A549 treated with Mapracorat at 1 μM for 4 hours (cell line): ENCODE data around the gene EBP. TPM values are rescaled to one million over a fixed set of nuclear protein-coding genes. Genes with fewer than 3 reads are reported as not detected.

Experiments
- total RNA-seq: library from RNA; stranded (reverse); fragments of 200-300 nt; extraction: Qiagen RNA extraction; gene quantifications from 5 replicates; pipeline ENCODE4 v1.2.3, GENCODE V29; 2022

Gene EBP
- 124 to 155 TPM (median 146 TPM) in 5 replicates for total RNA-seq

GRCh38 chrX:48521353-48522243, at the start of gene EBP:
Gene EBP, plus strand, starts transcription at chrX:48521808. Its CDS starts 1,964 bp downstream, at chrX:48523772.

DNA sequence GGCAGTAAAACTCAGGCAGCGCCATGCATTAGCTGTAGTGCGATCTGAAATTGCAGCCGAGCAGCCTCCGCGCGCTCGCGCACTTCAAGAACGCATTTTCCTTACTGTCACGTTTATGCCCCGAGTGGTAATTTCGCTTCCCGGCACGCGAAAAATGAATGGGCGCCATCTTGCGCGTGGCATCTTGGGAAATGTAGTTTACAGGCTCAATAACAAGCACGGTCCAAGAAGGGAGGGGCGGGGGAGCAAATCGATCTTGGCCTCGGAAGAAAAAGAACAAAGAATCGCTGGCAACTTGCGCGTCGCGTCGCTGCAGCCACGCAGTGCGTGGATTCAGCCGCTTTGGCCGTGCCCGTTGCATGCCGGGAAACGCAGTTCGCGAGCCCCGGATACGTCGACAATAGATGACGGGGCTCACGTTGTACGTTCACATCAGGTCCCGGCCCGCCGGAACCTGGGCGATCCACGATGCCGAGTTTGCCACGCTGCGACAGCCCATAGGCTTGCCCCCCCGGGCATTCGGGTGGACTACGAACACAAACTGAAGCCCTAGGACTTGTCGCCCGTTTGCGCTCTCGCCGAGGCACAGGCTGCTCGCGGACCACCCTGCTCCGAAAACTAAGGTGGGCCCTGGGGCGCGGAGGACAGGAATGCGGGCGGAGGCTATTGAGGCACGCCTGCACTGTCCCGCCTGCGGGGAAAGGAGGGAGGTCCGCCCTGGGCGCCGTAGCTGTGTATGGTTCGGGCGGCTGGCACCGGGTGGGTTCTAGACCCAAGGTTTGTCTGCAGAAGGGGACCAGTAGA, 45.6 kb upstream of the EBP start, which contains the start of gene FTSJ1:
TSS of gene FTSJ1 (plus strand) at position 426 of the 804 bp plus-strand sequence. CDS start 1,849 bp downstream, outside the sequence.

GRCh38 chrX:48508400-48509244, 13.0 kb upstream of the EBP start, which contains the start of gene PORCN:
Gene PORCN, plus strand, starts transcription at chrX:48508992. Its CDS starts 829 bp downstream, at chrX:48509821.

GRCh38 chrX:48539345-48540027, 17.9 kb downstream of the EBP start, which contains the start of gene TBC1D25:
Gene TBC1D25, plus strand, starts transcription at chrX:48539714. Its CDS starts 84 bp downstream, at chrX:48539798.

DNA sequence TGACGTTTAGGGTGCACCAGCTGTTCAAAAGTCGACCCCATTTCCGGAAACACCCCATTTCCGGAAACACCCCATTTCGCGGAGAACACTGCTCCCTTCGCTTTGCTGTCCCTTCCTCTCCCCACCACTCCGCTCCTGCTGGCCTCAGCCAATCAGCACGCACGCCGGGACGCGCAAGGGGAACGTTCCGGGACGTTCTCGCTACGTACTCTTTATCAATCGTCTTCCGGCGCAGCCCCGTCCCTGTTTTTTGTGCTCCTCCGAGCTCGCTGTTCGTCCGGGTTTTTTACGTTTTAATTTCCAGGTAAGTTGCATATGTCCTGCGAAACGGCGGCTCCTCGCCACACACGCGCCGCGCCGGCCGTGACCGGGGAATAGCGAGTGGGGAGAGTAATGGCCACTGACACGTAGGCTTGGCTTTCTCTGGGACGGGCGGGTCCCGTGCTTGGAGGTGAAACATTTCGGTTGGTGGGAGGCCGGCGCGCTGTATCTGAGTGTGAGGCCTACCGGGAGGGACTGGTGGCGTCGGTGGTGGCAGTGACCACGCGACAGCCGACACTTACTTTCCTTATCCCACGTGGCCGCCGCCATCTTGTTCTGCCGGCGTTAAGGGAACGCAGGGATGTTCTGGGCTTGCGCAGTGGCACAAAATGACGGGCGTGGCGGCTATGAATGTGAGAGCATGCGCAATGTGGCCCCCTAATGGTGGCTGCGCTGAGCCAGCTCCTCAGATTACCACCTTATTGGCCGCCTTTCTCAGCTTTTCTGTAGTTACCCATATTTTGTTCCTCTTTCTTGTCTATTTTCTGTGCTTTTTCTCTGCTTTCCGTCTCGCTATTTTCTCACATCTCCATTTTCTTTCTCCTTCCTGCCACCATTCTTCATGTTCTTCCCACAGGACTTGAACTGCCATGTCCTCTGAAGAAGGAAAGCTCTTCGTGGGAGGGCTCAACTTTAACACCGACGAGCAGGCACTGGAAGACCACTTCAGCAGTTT, 53.0 kb downstream of the EBP start, which contains the start of gene RBM3:
TSS of gene RBM3 (plus strand) at position 215 of the 997 bp plus-strand sequence. CDS start at position 912, 697 bp downstream.

Other genes starting within 250 kb of the EBP start
- gene SSX3, start 165.1 kb upstream of the EBP start, total RNA-seq, result not detected in 5 replicates
- not detected in 5 replicates for gene SSX4, start 138.3 kb upstream of the EBP start, total RNA-seq
- not detected in 5 replicates for gene SSX4B, start 109.8 kb upstream of the EBP start, total RNA-seq
- gene SLC38A5, start 51.5 kb upstream of the EBP start, total RNA-seq, result 0.13 to 0.56 TPM (median 0.31 TPM) in 5 replicates
- gene FTSJ1, start 45.6 kb upstream of the EBP start, total RNA-seq, result 66.3 to 72.2 TPM (median 71.3 TPM) in 5 replicates
- gene PORCN, start 12.8 kb upstream of the EBP start, total RNA-seq, result 15.0 to 17.7 TPM (median 16.6 TPM) in 5 replicates
- gene TBC1D25, start 17.9 kb downstream of the EBP start, total RNA-seq, result 11.1 to 14.9 TPM (median 12.5 TPM) in 5 replicates
- 341 to 540 TPM (median 379 TPM) in 5 replicates for gene RBM3, start 52.7 kb downstream of the EBP start, total RNA-seq
- 61.4 to 93.6 TPM (median 82.8 TPM) in 5 replicates for gene WDR13, start 75.7 kb downstream of the EBP start, total RNA-seq
- gene WAS, start 162.0 kb downstream of the EBP start, total RNA-seq, result 0.20 to 0.65 TPM (median 0.41 TPM) in 5 replicates
- 20.1 to 23.6 TPM (median 22.6 TPM) in 5 replicates for gene SUV39H1, start 174.9 kb downstream of the EBP start, total RNA-seq
- not detected in 5 replicates for gene GLOD5, start 239.9 kb downstream of the EBP start, total RNA-seq